ENCODE measurements around the gene TUBA3D.
A peak's percentile ranks its signal among the peaks of the same experiment; 100 is the strongest.
"Not testable (repeated sequence)": the region's sequence is repeated elsewhere in the genome, so short reads cannot be mapped to it uniquely, and the experiment has no call there.

Gene TUBA3D
- total RNA-seq, result 0 to 0.99 (median 0) reads per million in 17 experiments

GRCh38 chr2:131475831-131476230 lies at the start of gene TUBA3D:
TUBA3D (plus strand) TSS chr2:131476119; CDS start chr2:131476200, 81 bp downstream.
- no peak for DNase-seq

GRCh38 chr2:131426727-131427126 lies 49.2 kb upstream of the TUBA3D start:
- DNase-seq, result no peak

GRCh38 chr2:131431336-131431735 lies 44.6 kb upstream of the TUBA3D start:
- DNase-seq, result no peak

DNA sequence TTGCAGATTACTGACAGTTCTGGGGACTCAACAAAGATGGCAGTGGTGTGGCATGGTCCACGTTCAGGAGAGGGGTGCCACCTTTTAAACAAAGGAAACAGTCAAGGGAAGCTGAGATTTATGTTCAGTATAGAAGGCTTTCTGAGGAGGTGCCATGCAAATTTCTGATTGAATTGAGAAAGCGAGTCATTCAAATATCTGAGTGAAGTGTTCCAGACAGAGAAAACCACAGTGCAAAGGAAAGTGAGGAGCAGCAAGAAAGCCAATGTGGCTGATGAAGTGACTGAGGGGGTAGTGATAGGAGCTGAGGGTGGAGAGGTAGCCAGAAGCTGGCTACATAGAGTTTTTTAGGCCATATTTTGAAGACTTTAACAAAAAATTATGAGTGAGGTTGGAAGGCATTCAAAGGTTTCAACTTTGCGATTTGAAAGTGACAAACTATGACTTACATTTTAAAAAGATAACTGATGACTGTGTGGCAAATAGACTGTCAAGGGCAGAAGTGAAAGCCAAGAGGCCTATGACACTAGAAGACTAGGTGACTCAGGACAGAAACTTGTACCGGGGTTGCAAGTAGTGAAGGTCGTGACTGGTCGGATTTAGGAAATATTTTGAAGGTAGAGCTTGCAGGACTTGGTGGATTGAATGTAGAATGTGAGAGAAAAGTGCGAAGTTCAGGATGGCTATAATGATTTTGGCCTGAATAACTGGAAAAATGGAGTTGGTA lies 35.0 kb upstream of the TUBA3D start:
- DNase-seq, result not testable (repeated sequence)

DNA sequence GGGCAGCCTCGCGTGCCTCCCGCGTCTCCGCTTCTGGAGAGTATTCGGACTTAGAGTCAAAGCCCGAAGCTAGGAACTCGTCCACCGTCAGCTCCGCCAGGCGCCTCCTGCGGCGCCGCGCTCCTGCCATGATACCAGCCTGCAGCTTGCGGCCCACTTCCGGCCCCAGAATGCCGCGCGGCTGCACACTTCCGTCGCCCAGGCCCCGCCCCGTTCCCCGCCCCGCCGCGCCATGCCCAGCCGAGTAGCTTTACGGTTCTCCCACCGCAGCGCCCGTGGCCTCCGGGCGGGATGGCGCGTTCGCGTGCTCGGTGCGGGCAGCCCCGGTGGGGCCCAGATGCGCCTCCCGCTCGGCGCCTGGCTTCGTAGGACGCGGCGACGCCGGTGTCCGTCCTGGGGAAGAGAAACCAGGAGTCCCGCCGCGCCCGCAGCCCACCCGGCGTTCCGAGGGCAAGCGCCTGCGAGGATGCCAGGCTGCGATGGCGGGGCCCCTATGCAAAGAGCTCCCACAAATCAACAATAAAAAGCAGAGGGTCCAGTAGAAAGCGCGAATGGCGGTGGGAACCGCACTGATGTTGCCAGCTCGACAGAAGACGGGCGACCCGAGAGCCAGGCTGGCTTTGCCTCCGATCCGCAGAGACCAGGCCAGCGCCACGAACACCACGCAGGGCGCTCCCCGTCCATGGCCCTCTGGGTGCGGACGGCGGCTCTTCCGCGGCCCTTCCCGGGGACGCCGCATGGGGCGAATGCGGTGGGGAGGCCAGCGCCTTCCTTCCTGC lies 31.0 kb upstream of the TUBA3D start:
- DNase-seq, result not testable (repeated sequence)

DNA sequence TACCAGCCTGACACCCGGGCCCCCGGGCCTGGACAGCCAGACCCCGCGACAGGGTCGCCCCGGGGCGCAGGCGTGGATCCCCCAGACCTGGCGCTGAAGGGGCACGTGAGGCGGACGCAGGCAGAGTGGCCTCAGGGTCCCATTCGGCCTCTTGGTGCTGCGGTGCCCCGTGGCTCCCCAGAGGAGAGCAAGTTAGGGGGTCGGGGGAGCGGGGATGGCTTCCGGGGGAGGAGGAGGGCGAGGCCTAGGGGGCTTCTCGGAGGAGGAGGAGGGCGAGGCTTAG lies 30.5 kb upstream of the TUBA3D start:
- not testable (repeated sequence) for DNase-seq

GRCh38 chr2:131445896-131446295 lies 30.0 kb upstream of the TUBA3D start:
- no peak for DNase-seq

GRCh38 chr2:131447981-131448380 lies 27.9 kb upstream of the TUBA3D start:
- DNase-seq, result not testable (repeated sequence)

- not testable (repeated sequence) for DNase-seq
These were observed 24.5 kb upstream of the TUBA3D start for GRCh38 chr2:131451265-131451949.

DNA sequence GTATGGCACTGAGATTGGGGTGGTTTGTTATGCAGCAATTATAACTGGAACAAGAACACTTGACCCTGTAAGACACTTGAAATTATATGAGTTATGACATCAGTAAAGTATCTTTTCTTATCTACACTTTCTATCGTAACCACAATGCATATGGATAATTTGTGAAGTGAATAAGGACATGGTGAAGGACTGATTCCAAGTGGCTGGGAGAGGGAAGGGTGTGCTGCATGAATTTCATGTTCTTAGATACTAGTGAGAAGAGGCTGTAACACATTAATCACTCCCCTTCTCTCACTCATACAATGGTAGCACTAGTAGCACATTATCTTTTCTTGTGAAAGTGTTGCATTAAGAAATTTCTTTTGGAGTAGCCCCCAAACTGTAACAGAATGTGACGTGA lies 21.0 kb upstream of the TUBA3D start:
- DNase-seq, result not testable (repeated sequence)

- not testable (repeated sequence) for DNase-seq
These were observed 8.2 kb upstream of the TUBA3D start for GRCh38 chr2:131467722-131468121.

- peak in 1 of 4 experiments; percentile 8 for DNase-seq
These were observed 5.0 kb upstream of the TUBA3D start for GRCh38 chr2:131470944-131471343.

DNA sequence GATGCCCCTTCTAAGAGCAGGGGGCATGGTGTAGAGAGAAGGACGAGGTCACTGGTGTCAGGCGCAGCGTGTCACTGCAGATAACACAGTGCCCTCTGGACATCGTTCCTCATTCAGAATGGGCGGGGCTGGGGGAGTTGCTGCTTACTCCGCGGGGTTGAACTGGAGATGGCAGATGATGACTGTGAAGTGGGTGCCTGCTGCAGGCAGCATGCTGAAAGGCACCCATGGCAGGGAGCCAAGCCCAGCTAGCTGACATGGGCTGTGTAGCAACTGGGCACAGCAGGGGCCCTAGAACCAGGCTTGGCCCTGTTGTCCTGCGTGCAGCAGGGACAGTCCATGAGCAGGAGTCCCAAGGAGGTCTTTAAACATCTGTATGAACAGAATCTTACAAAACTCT lies 4.3 kb upstream of the TUBA3D start:
- peak; percentile 9 to 36 (median 20) for DNase-seq

DNA sequence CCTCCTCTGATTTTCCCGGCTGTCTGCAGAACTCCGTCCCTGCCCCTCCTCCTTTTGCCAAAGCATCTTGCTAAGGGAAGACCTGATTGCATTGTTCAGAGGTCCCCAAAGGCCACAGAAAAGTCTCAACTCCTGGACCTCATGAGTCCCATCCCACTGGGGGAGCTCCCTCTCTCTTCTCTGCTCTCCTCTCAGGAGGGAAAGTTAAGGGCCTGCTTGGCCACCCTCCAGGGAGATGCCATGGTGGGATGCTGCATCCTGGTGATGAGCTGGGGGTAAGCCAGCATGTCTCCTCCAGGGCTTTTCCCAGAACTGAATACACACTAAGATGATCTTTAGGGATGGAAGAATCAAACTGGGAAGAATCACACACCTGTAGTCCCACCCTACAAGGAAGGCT lies 2.7 kb upstream of the TUBA3D start:
- not testable (repeated sequence) for DNase-seq

DNA sequence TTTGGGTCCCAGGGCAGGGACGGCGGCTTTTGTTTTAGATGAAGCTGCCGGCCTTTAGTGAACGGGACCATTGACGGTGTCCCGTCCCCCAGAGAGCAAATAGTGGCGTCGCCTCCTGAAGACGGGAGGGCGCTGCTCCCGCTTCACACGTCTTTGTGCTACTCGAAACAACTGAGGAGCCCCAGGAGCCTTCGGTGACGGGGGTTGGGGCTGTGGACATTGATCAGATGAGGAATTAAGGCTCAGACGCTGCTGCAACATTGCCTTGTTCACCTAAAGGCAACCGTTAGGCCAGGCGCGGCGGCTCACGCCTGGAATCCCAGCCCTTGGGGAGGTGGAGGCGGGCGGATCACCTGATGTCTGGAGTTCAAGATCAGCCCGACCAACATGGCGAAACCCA lies 444 bp downstream of the TUBA3D start:
- not testable (repeated sequence) for DNase-seq

GRCh38 chr2:131477227-131477626 lies 1.3 kb downstream of the TUBA3D start:
- not testable (repeated sequence) for DNase-seq

- DNase-seq, result not testable (repeated sequence)
These were observed 2.3 kb downstream of the TUBA3D start for GRCh38 chr2:131478074-131478849.

GRCh38 chr2:131478850-131479461 lies 3.0 kb downstream of the TUBA3D start:
- not testable (repeated sequence) for DNase-seq

GRCh38 chr2:131480351-131480750 lies 4.4 kb downstream of the TUBA3D start:
- not testable (repeated sequence) for DNase-seq

DNA sequence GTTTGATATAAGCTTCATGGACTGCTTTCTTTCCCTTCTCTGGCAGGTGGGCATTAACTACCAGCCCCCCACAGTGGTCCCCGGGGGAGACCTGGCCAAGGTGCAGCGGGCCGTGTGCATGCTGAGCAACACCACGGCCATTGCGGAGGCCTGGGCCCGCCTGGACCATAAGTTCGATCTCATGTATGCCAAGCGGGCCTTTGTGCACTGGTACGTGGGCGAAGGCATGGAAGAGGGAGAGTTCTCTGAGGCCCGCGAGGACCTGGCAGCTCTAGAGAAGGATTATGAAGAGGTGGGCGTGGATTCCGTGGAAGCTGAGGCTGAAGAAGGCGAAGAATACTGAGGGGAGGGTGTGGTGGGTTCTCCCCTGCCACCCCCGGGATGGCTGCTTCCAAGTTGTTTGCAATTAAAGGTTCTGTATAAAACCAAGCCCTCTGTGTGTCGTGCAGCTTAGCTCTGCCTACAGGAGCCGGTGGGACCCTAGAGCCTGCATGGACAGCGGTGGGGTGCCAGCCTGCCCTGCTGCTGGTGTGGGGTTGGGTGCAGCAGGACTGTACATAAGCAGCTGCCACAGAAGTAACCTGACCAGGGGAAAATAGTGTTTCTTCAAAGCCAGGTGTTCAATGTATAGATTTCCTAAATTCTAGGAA lies 6.7 kb downstream of the TUBA3D start:
- DNase-seq, result not testable (repeated sequence)

Measured in suppressor macrophage (primary cell).